HepG2 (cell line): ENCODE measurements around the gene PRDM7. TPM values are rescaled to one million over a fixed set of nuclear protein-coding genes. Genes with fewer than 3 reads are reported as not detected.

Source experiments
- ATAC-seq: fragments of 200-7000 bp; cut with Tn5 transposase; 3 replicates; pipeline ENCODE4 v1.9.1; 2020; ENCODE audit warnings: mild to moderate bottlenecking, moderate library complexity
- BruUV-seq: library from RNA; stranded (reverse); fragments of 400-500 nt; replicated peaks from 2 replicates; lab custom pipeline; 2021; lab: Mats Ljungman, UMichigan
- CTCF ChIA-PET: fragments of 300-600 bp; formaldehyde crosslinking; extraction: SDS; loops from one replicate; lab custom pipeline; 2021; ENCODE audit warnings: low total read pairs, inconsistent platforms, low intra/inter-chr PET ratio; lab: Yijun Ruan, JAX
- POLR2A ChIA-PET: fragments of 350-600 bp; sonication (Branson Sonifier 250); formaldehyde crosslinking; loops from one replicate; lab custom pipeline; 2020; ENCODE audit warnings: antibody characterized with exemption, inconsistent platforms; lab: Yijun Ruan, JAX
- DNase-seq: peaks from one replicate; pipeline ENCODE4 v3.0.0-alpha.2; 2015; ENCODE audit warnings: low spot score
- FAIRE-seq: peaks from 3 replicates; lab custom pipeline; 2011; peaks lifted over from hg19 to GRCh38; lab: Jason Lieb, UNC
- H2AFZ ChIP-seq: one replicate; pipeline ENCODE4 v1.6.1; 2011; ENCODE audit warnings: low read length, inconsistent platforms
- H3K27ac ChIP-seq: fragments of 300-600 bp; 3 replicates; pipeline ENCODE4 v1.8.0; 2011; ENCODE audit warnings: mixed run types, mild to moderate bottlenecking, mixed read lengths, low read length, inconsistent platforms; ENCODE audit not compliant: insufficient read depth; ENCODE audit errors: extremely low read length
- H3K27me3 ChIP-seq, 2 experiments: fragments of 200-600 bp in 1 of 2; 2 replicates in 1 of 2; 3 replicates in 1 of 2; pipeline versions ENCODE4 v1.6.0 to v1.8.0; 2011; ENCODE audit warnings: low read length in 2 of 2, mild to moderate bottlenecking in 2 of 2, moderate library complexity in 2 of 2, inconsistent platforms in 1 of 2; ENCODE audit not compliant: insufficient read depth in 2 of 2, control insufficient read depth in 1 of 2
- H3K36me3 ChIP-seq, 2 experiments: fragments of 200-600 bp in 1 of 2; replicated peaks in 1 of 2; 2 replicates in 1 of 2; 3 replicates in 1 of 2; pipeline versions ENCODE4 v1.5.1 to v1.8.0; 2011; ENCODE audit warnings: low read length in 2 of 2, inconsistent platforms in 1 of 2; ENCODE audit not compliant: insufficient read depth in 2 of 2, control insufficient read depth in 1 of 2
- H3K4me1 ChIP-seq: 2 replicates; pipeline ENCODE4 v1.5.1; 2012; ENCODE audit warnings: low read length, inconsistent platforms; ENCODE audit not compliant: insufficient read depth
- H3K4me2 ChIP-seq: 2 replicates; pipeline ENCODE4 v1.6.0; 2011; ENCODE audit warnings: low read depth, low read length, inconsistent platforms
- H3K4me3 ChIP-seq, 3 experiments: fragments of 200-600 bp in 1 of 3; sonication (generic), shearing (Covaris generic) in 1 of 3; replicated peaks in 1 of 3; 2 replicates each; pipeline ENCODE4 v1.5.1; 2011 to 2016; ENCODE audit warnings: low read length in 3 of 3, inconsistent platforms in 2 of 3, low read depth in 2 of 3, mild to moderate bottlenecking in 2 of 3, control low read depth in 1 of 3, mixed read lengths in 1 of 3; ENCODE audit not compliant: insufficient read depth in 1 of 3
- H3K79me2 ChIP-seq: one replicate; pipeline ENCODE4 v1.6.1; 2011; ENCODE audit warnings: low read length, inconsistent platforms; ENCODE audit not compliant: insufficient read depth
- H3K9ac ChIP-seq: 2 replicates; pipeline ENCODE4 v1.6.0; 2011; ENCODE audit warnings: mild to moderate bottlenecking, low read depth, low read length, inconsistent platforms; ENCODE audit not compliant: insufficient read depth
- H3K9me3 ChIP-seq: 2 replicates; pipeline ENCODE4 v1.5.1; 2012; ENCODE audit warnings: mild to moderate bottlenecking, low read length
- H4K20me1 ChIP-seq: 2 replicates; pipeline ENCODE4 v1.6.0; 2011; ENCODE audit warnings: inconsistent platforms, mild to moderate bottlenecking, low read length, moderate library complexity; ENCODE audit not compliant: insufficient read depth
- CEBPG ChIP-seq: IDR thresholded peaks from 2 replicates; pipeline ENCODE4 v1.6.1; 2016
- E2F5 ChIP-seq: sonication (generic); formaldehyde crosslinking; conservative IDR thresholded peaks from 2 replicates; pipeline ENCODE4 v1.4.0; 2020; ENCODE audit warnings: missing genetic modification reagents
- EED ChIP-seq: sonication (generic); formaldehyde crosslinking; IDR thresholded peaks from 2 replicates; pipeline ENCODE4 v1.5.0; 2020; ENCODE audit warnings: mild to moderate bottlenecking, missing genetic modification reagents
- MAFG ChIP-seq: sonication (generic); formaldehyde crosslinking; IDR thresholded peaks from 2 replicates; pipeline ENCODE4 v1.5.1; 2020; ENCODE audit warnings: mild to moderate bottlenecking, missing genetic modification reagents
- MEF2D ChIP-seq: sonication (generic); formaldehyde crosslinking; IDR thresholded peaks from 2 replicates; pipeline ENCODE4 v1.5.1; 2020; ENCODE audit warnings: mild to moderate bottlenecking, missing genetic modification reagents
- RNF2 ChIP-seq: fragments of 450-650 bp; conservative IDR thresholded peaks from 2 replicates; pipeline ENCODE4 v1.6.1; 2016; ENCODE audit warnings: low read depth
- U2AF1 ChIP-seq: fragments of 200-400 bp; formaldehyde crosslinking; optimal IDR thresholded peaks from 2 replicates; pipeline ENCODE3; 2017; ENCODE audit warnings: mild to moderate bottlenecking, low read depth, low read length
- ZBTB43 ChIP-seq: sonication (generic); formaldehyde crosslinking; conservative IDR thresholded peaks from 2 replicates; pipeline ENCODE4 v1.4.0; 2020; ENCODE audit warnings: missing genetic modification reagents
- ZHX2 ChIP-seq, 2 experiments: sonication (generic) in 1 of 2; formaldehyde crosslinking in 1 of 2; IDR thresholded peaks; 2 replicates each; pipeline versions ENCODE4 v1.6.1 to v1.9.0; 2014 to 2022; ENCODE audit warnings: antibody characterized with exemption in 1 of 2, borderline replicate concordance in 1 of 2, inconsistent platforms in 1 of 2, low read depth in 1 of 2, missing genetic modification reagents in 1 of 2
- ZKSCAN1 ChIP-seq: fragments of 150-350 bp; IDR thresholded peaks from 2 replicates; pipeline ENCODE4 v1.6.1; 2014; ENCODE audit warnings: low read length
- ZNF510 ChIP-seq: sonication (generic); formaldehyde crosslinking; IDR thresholded peaks from 2 replicates; pipeline ENCODE4 v1.4.0; 2020; ENCODE audit warnings: low read depth, mild to moderate bottlenecking, missing genetic modification reagents
- ZNF777 ChIP-seq: sonication (generic); formaldehyde crosslinking; IDR thresholded peaks from 2 replicates; pipeline ENCODE4 v1.4.0; 2020; ENCODE audit warnings: missing genetic modification reagents
- ZNF883 ChIP-seq: sonication (generic); formaldehyde crosslinking; IDR thresholded peaks from 2 replicates; pipeline ENCODE4 v1.5.1; 2020; ENCODE audit warnings: mild to moderate bottlenecking, missing genetic modification reagents; ENCODE audit errors: not compliant biosample characterization
- ZUFSP ChIP-seq: sonication (generic); formaldehyde crosslinking; IDR thresholded peaks from 2 replicates; pipeline ENCODE4 v1.9.0; 2021; ENCODE audit warnings: missing genetic modification reagents, mild to moderate bottlenecking, borderline replicate concordance
- WGBS: methylation state at CpG from one replicate; pipeline ENCODE4 v1.1.6; 2017; ENCODE audit warnings: low lambda C conversion rate; 5-methylcytosine and 5-hydroxymethylcytosine counted together
- in situ Hi-C: cut with HindIII; loops from 2 replicates; pipeline ENCODE4 v1.10.0; 2017; ENCODE audit warnings: low pct_unique_long_range_greater_than_20kb; ENCODE audit not compliant: extremely low pct_ligation_motif_present
- intact Hi-C: fragments of 100-400 bp; cut with micrococcal nuclease; formaldehyde crosslinking; loops from one replicate; pipeline ENCODE4 v1.10.0; 2022; ENCODE audit not compliant: unreplicated experiment
- polyA plus RNA-seq, 8 experiments: library from polyadenylated mRNA; depleted of rRNA in 3 of 8; stranded (reverse) in 7 of 8; unstranded in 1 of 8; fragments of >200 nt; fragmentation: Illumina TruSeq in 4 of 8; extraction: Trizol in 4 of 8; gene quantifications; 2 replicates each; pipeline versions ENCODE4 v1.2.1 to v1.2.3, GENCODE V29; 2011 to 2016; ENCODE audit warnings: low read depth in 4 of 8, missing spikeins in 1 of 8, mixed read lengths in 1 of 8; ENCODE audit not compliant: insufficient read depth in 1 of 8
- total RNA-seq, 5 experiments: library from RNA; depleted of rRNA; stranded (reverse); fragments of >200 nt; fragmentation: Illumina TruSeq; extraction: Trizol; gene quantifications; 2 replicates each; pipeline ENCODE4 v1.2.3, GENCODE V29; 2016; ENCODE audit warnings: low read depth in 1 of 5

PRDM7 gene
- total and polyA plus RNA-seq, 2 of the 13 experiments (the other 11 are each of a cell fraction or from before 2014, with no cell fraction given), result not detected

GRCh38 chr16:90031186-90031930 is 45.8 kb downstream of the PRDM7 start:
- ATAC-seq, result peak; percentile 25; the same call in 2 of the 3 replicates
- in situ Hi-C loops, result no loop called here
- TF ChIP-seq MEF2D (CRISPR knock-in tag), result no peak
- no peak for TF ChIP-seq ZBTB43 (CRISPR knock-in tag)
- TF ChIP-seq RNF2, result no peak
- no peak for TF ChIP-seq U2AF1
- TF ChIP-seq ZUFSP (CRISPR knock-in tag), result no peak
- TF ChIP-seq ZHX2 (IDR thresholded peaks at IDR 0.05; ENCODE audit: low read depth), result no peak
- no peak for TF ChIP-seq ZHX2 (CRISPR knock-in tag; IDR thresholded peaks at IDR 0.05; ENCODE audit: borderline replicate concordance)
- TF ChIP-seq ZNF883, result no peak
- no peak for TF ChIP-seq ZKSCAN1
- no peak for TF ChIP-seq CEBPG (CRISPR knock-in tag)
- no peak for TF ChIP-seq MAFG
- no peak for TF ChIP-seq E2F5 (CRISPR knock-in tag)
- no peak for TF ChIP-seq ZNF777 (CRISPR knock-in tag)
- no peak for TF ChIP-seq ZNF510 (CRISPR knock-in tag)
- no peak for TF ChIP-seq EED (CRISPR knock-in tag)

More at GRCh38 chr16:90031186-90031930, 45.8 kb downstream of the PRDM7 start:
- intact Hi-C loops, result no loop called here
- Histone ChIP-seq H2AFZ (no peak overlapping the region), H3K27ac (no peak overlapping the region), H3K9ac (no peak overlapping the region), H3K4me1 (no peaks in the 10 kb centered on the region), H3K9me3 (no peaks in the 10 kb centered on the region), H4K20me1 (peaks cover 9% of the 10 kb centered on the region; the same call in 1 of the 2 replicates), H3K79me2 (no peaks in the 10 kb centered on the region), H3K36me3 (peaks cover 21 to 49% of the 10 kb centered on the region in 2 experiments; a peak in 4 of 5 replicates), H3K27me3 (no peaks in the 10 kb centered on the region), H3K4me2 (no peak overlapping the region), H3K4me3 (no peak overlapping the region)
- DNase-seq, result no peak
- ChIA-PET CTCF (no interaction called here), POLR2A (no interaction called here)
- no peak for FAIRE-seq
- WGBS, result 92% methylated on average over 19 of the region's 19 CpGs
- no TSS peak for BruUV-seq
